ENCODE measurements around the gene GOLGA6L9.
"Not testable (repeated sequence)": the region's sequence is repeated elsewhere in the genome, so short reads cannot be mapped to it uniquely, and the experiment has no call there.

Gene GOLGA6L9

GRCh38 chr15:82429693-82430092 lies at the start of gene GOLGA6L9:
TSS of gene GOLGA6L9 (plus strand) at chr15:82429816. CDS start at chr15:82430080, 264 bp downstream.
- DNase-seq (ENCODE audit: extremely low read depth in 1 of 2, low read depth in 1 of 2), result not testable (repeated sequence)

DNA sequence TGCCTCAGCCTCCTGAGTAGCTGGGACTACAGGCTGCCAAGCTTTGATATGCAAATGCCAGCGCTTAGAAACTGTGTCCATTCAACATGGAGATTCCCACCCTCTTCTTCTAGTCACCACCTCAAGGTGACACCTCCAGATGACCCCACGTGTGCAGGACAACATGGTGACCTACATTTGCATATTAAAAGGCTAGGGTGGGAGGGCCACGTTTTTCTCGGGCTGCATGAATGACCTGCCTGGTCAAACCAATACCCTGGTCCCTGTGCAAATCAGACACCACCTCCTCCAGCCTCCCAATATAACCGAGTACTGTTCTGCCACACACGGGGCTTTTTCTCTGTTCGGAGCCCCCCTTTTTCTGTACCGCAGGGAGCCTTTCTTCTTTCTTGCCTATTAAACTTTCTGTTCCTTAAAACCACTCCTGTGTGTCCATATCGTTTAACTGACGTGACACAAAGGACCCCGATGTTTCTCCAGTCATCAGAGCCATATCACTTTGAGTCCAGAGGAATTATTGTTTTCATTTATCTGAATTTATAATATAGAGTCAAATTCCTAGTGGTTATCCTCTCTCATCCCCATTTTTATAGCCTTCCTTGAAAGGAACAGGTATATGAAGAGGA lies 48.2 kb upstream of the GOLGA6L9 start:
- not testable (repeated sequence) for DNase-seq (ENCODE audit: extremely low read depth in 1 of 2, low read depth in 1 of 2)

DNA sequence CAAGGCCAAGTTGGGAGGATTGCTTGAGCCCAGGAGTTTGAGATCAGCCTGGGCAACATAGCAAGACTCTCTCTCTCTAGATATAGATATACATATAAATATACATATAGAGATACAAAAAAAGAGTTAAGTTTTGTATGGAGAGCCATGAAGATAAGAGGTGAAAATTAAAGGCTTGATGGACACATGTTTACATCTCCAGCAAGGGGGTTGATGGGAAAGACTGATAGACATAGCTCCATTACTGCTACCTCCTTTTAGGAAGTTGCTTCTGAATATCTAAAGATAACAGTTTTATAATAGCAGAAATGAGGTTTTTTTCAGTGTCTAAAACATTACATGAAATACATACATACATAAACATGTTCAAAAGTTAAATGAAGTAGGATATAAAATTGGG lies 42.4 kb upstream of the GOLGA6L9 start:
- not testable (repeated sequence) for DNase-seq (ENCODE audit: extremely low read depth in 1 of 2, low read depth in 1 of 2)

DNA sequence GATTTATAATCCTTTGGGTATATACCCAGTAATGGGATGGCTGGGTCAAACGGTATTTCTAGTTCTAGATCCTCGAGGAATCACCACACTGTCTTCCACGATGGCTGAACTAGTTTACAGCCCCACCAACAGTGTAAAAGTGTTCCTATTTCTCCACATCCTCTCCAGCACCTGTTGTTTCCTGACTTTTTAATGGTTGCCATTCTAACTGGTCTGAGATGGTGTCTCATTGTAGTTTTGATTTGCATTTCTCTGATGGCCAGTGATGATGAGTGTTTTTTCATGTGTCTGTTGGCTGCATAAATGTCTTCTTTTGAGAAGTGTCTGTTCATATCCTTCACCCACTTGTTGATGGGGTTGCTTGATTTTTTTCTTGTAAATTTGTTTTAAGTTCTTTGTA lies 39.5 kb upstream of the GOLGA6L9 start:
- not testable (repeated sequence) for DNase-seq (ENCODE audit: extremely low read depth in 1 of 2, low read depth in 1 of 2)

GRCh38 chr15:82392077-82392476 lies 37.5 kb upstream of the GOLGA6L9 start:
- not testable (repeated sequence) for DNase-seq (ENCODE audit: extremely low read depth in 1 of 2, low read depth in 1 of 2)

DNA sequence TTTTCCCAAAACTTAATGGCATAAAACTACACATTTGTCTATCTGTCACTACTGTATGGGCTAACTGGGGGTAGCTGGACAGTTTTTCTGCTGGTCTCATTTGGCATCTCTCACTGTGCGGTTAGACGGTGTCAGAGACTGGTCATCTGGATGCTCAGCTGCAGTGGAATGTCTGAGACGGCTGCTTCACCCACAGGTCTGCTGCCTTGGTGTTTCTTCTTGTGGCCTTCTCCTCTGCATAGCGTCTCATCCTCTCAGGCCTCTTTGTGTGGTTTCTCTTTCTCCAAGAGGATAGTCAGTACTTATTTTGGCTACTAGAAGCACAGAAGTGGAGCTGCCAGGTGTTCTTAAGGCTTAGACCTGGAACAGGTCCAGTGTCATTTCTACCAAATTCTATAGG lies 35.9 kb upstream of the GOLGA6L9 start:
- DNase-seq (ENCODE audit: extremely low read depth in 1 of 2, low read depth in 1 of 2), result no peak

GRCh38 chr15:82395788-82396187 lies 33.8 kb upstream of the GOLGA6L9 start:
- not testable (repeated sequence) for DNase-seq (ENCODE audit: extremely low read depth in 1 of 2, low read depth in 1 of 2)

GRCh38 chr15:82397817-82398216 lies 31.8 kb upstream of the GOLGA6L9 start:
- no peak for DNase-seq (ENCODE audit: extremely low read depth in 1 of 2, low read depth in 1 of 2)

GRCh38 chr15:82398785-82399184 lies 30.8 kb upstream of the GOLGA6L9 start:
- DNase-seq (ENCODE audit: extremely low read depth in 1 of 2, low read depth in 1 of 2), result no peak

GRCh38 chr15:82399366-82400103 lies 30.1 kb upstream of the GOLGA6L9 start:
- DNase-seq (ENCODE audit: extremely low read depth in 1 of 2, low read depth in 1 of 2), result not testable (repeated sequence)

DNA sequence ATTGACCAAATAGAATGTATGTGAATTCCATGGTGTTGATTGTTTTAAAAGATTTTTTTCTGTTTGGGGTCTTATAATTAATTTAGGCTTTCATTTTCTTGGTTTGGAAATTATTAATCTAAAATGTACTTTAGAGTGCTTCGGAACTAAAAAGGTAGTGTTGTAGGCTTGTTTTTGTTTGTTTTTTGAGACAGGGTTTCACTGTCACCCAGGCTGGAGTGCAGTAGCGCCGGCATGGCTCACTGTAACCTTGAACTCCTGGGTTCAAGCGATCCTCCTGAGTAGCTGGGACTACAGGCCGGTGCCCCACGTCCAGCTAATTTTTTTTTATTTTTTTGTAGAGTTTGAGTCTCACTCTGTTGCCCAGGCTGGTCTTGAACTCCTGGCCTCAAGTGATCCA lies 27.7 kb upstream of the GOLGA6L9 start:
- not testable (repeated sequence) for DNase-seq (ENCODE audit: extremely low read depth in 1 of 2, low read depth in 1 of 2)

DNA sequence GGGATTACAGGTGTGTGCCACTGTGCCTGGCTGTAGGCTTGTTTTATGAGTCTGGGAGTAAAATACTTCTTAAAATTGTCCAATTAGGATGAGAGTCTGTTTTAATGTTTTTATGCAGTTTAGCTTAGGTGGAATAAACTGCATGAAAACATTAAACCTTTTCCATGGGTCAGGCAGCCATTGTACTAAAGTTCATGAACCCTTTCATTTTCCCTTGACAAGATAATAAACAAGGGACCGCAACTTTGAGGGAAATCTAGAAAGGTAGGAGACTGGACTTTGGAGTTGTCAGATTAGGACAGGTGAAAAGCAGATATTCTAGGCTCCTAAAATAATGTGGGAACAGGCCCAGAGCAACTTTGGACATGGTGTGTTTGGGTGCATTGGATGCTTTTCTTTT lies 27.3 kb upstream of the GOLGA6L9 start:
- not testable (repeated sequence) for DNase-seq (ENCODE audit: extremely low read depth in 1 of 2, low read depth in 1 of 2)

DNA sequence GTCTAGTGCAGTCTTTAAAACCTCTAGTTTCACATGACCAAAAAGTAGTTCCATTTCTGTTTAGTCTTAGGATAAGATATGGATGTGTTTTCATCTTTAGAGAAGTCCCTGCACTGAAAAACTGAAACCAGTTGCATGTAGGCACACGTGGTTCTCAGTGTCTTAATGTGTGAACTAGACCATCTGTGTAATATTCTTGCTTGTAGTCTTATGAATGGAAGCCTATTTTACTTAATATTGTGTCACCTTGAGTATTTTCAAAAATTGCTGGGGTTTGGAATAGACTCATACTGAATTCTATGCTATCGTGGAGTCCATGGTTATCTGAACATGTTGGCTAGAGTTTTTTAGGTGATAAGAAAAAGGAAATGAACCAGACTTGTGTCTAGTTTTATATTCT lies 23.4 kb upstream of the GOLGA6L9 start:
- not testable (repeated sequence) for DNase-seq (ENCODE audit: extremely low read depth in 1 of 2, low read depth in 1 of 2)

DNA sequence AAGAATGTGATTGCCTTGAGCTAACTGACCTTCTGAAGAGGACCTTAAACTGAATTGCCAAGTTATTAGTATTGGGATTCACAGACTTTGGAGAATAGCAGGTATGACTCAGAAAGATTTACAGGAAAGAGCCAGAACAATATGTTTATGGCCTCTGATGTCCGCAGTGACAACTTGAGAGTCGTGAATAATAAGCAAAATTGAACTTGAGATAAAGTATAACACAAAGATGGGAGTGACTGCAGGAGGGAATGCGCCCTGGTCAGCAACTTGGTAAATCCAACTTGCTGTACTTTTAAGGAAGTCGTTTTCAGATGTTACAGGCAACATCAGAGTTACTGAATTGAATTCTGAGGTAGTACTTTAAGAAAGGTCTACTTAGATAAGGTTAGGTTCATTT lies 19.3 kb upstream of the GOLGA6L9 start:
- DNase-seq (ENCODE audit: extremely low read depth in 1 of 2, low read depth in 1 of 2), result not testable (repeated sequence)

DNA sequence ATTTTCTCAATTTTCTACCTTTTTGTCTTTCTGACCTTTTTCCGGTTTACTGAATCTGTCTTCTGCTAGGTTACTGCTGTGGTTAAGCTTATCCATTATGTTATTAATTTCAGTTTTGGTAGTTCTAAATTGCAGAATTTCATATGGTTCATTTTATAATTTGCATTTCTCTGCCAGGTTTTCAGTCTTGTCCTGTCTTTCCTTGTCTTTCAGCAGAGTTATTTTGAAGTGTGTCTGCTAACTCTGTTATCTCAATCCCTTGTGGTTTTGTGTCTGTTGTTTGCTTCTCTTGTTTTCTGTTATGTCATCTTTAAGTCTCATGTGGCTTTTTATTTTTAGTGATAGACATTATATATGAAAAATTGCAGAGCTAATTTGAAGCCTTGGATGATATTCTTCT lies 18.0 kb upstream of the GOLGA6L9 start:
- not testable (repeated sequence) for DNase-seq (ENCODE audit: extremely low read depth in 1 of 2, low read depth in 1 of 2)

DNA sequence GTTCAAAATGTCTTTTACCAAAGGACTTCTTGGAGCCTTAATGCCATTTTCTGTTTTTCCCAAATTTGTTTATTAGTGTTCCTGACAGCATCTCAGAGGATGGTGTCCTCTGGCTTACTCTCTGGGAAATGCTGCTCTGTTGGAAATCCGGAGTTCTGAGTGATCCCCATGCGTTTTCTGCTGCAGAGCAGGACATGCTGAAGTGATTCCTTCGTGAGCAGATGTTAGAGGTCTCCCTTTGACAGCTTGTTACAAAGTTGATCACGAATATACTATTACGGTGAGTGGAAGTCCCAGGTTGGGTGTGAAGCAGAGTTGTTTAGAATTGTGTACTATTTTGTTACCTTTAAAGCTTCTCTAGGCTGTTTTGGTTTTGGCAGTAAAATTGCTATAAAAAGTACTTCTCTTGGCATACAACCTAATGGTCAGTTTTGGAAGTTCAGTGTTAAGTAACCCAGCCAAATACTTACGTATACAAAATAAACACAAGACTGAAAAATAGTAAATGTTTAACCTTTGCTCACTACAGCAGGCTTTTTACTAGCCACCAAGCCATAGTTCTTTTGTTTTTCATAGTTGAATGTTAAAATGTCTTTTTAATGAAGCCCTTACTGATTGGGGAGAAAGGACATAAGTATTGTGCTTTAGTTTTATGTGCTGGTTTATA lies 15.0 kb upstream of the GOLGA6L9 start:
- not testable (repeated sequence) for DNase-seq (ENCODE audit: extremely low read depth in 1 of 2, low read depth in 1 of 2)

- DNase-seq (ENCODE audit: extremely low read depth in 1 of 2, low read depth in 1 of 2), result not testable (repeated sequence)
These were observed 9.1 kb upstream of the GOLGA6L9 start for GRCh38 chr15:82420516-82420915.

DNA sequence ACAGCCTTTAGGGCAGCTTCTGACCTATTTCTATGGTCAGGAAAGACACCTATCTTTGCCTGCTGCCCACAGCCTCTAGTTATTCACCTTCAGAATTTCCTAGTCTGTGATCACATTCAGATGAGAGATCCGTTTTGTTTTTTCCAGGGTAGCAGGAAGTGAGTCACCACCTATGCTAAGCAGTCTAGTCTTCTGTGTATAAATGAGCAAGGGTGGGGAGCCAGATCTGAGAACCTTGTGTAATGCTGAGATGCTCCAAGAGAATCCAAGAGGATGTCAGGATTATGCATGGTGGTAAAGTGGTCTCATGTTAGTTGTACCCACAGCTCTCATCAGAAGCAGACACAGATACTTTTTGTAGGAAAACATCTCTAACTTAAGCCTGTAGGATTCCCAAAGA lies 8.7 kb upstream of the GOLGA6L9 start:
- not testable (repeated sequence) for DNase-seq (ENCODE audit: extremely low read depth in 1 of 2, low read depth in 1 of 2)

- DNase-seq (ENCODE audit: extremely low read depth in 1 of 2, low read depth in 1 of 2), result not testable (repeated sequence)
These were observed 2.5 kb upstream of the GOLGA6L9 start for GRCh38 chr15:82427117-82427516.

- not testable (repeated sequence) for DNase-seq (ENCODE audit: extremely low read depth in 1 of 2, low read depth in 1 of 2)
These were observed 15.8 kb downstream of the GOLGA6L9 start for GRCh38 chr15:82445420-82445819.

GRCh38 chr15:82457336-82457735 lies 27.7 kb downstream of the GOLGA6L9 start:
- not testable (repeated sequence) for DNase-seq (ENCODE audit: extremely low read depth in 1 of 2, low read depth in 1 of 2)

GRCh38 chr15:82465629-82466028 lies 36.0 kb downstream of the GOLGA6L9 start:
- not testable (repeated sequence) for DNase-seq (ENCODE audit: extremely low read depth in 1 of 2, low read depth in 1 of 2)
